Upper lobe of left lung (tissue), 6 donors: ENCODE results near the gene FAM120AOS. TPM values are rescaled to one million over a fixed set of nuclear protein-coding genes. Genes with fewer than 3 reads are reported as not detected.
A peak's percentile ranks its signal among the peaks of the same experiment; 100 is the strongest.

Experiments
- ATAC-seq, 2 donors: fragments of 200-7000 bp; cut with Tn5 transposase; one replicate each; pipeline ENCODE4 v1.9.1; 2022; ENCODE audit warnings: mild to moderate bottlenecking in 2 of 2, moderate library complexity in 2 of 2; ENCODE audit not compliant: low FRiP score in 2 of 2
- DNase-seq, 2 donors: peaks; one replicate each; pipeline ENCODE4 v3.0.0-alpha.2; 2019 to 2020
- H3K27ac ChIP-seq, 4 donors: fragments of 200-600 bp; sonication (generic); one replicate each; pipeline ENCODE4 v1.5.1; 2016 to 2019
- H3K27me3 ChIP-seq, 4 donors: fragments of 200-600 bp; sonication (generic); one replicate each; pipeline ENCODE4 v1.5.1; 2017 to 2019
- H3K36me3 ChIP-seq, 4 donors: fragments of 200-600 bp; sonication (generic); one replicate each; pipeline ENCODE4 v1.5.1; 2016 to 2019
- H3K4me1 ChIP-seq, 4 donors: fragments of 200-600 bp; sonication (generic); one replicate each; pipeline ENCODE4 v1.5.1; 2018 to 2019
- H3K4me3 ChIP-seq, 4 donors: fragments of 200-600 bp; sonication (generic); one replicate each; pipeline ENCODE4 v1.5.1; 2017 to 2019; ENCODE audit warnings: mild to moderate bottlenecking in 2 of 4, moderate library complexity in 1 of 4
- H3K9me3 ChIP-seq, 4 donors: fragments of 200-600 bp; sonication (generic); one replicate each; pipeline ENCODE4 v1.5.1; 2018 to 2019
- CTCF ChIP-seq, 6 experiments: fragments of 450-650 bp in 4 of 6; fragments of 200-600 bp in 2 of 6; sonication (generic) in 2 of 6; IDR thresholded peaks; one replicate each; pipeline ENCODE4 v1.5.1; 2016 to 2019; ENCODE audit warnings: antibody characterized with exemption in 6 of 6
- EP300 ChIP-seq, 4 donors: sonication (generic); formaldehyde crosslinking; IDR thresholded peaks; one replicate each; pipeline ENCODE4 v1.5.1; 2017; ENCODE audit warnings: antibody characterized with exemption in 4 of 4, control low read depth in 2 of 4
- POLR2A ChIP-seq, 4 donors: fragments of 450-650 bp; IDR thresholded peaks; one replicate each; pipeline ENCODE4 v1.5.1; 2016 to 2017; ENCODE audit warnings: antibody characterized with exemption in 4 of 4, mild to moderate bottlenecking in 2 of 4
- POLR2AphosphoS5 ChIP-seq, 2 donors: sonication (generic); formaldehyde crosslinking; IDR thresholded peaks; one replicate each; pipeline ENCODE4 v1.5.1; 2017; ENCODE audit warnings: antibody characterized with exemption in 2 of 2
- WGBS, 2 donors: methylation state at CpG; one replicate each; pipeline ENCODE4 v1.1.5; 2017 to 2018; 5-methylcytosine and 5-hydroxymethylcytosine counted together
- total RNA-seq, 6 donors: library from RNA; depleted of rRNA in 4 of 6; stranded (reverse); fragments of >200 nt in 4 of 6; gene quantifications; one replicate each; pipeline versions ENCODE4 v1.1.0 to v1.2.1, GENCODE V29; 2016 to 2021
- donor health status: DM: no; HTN: no; CAD: no; lungs with moderate emphysema.
- donor health status: DM: no; HTN: yes; CAD: no; lungs with severe emphysema.

FAM120AOS gene
- total RNA-seq, result 10 to 100 TPM; 34.5 to 62.8 (median 47.9) TPM

- Histone ChIP-seq H3K27ac (peak within 1 kb of the TSS; percentile 95 to 98 (median 97)), H3K4me1 (peaks cover 28 to 48% (median 43%) of the 10 kb centered on the region in 4 donors), H3K36me3 (peaks cover 0 to 11% (median 5%) of the 10 kb centered on the region in 4 donors), H3K9me3 (no peaks in the 10 kb centered on the region), H3K27me3 (no peaks in the 10 kb centered on the region), H3K4me3 (peak within 1 kb of the TSS; percentile 47 to 93 (median 65))
- TF ChIP-seq POLR2A (IDR thresholded peaks at IDR 0.05) (peak in 3 of 4 donors; percentile 25 to 82 (median 68)), CTCF (IDR thresholded peaks at IDR 0.05) (no peak), EP300 (IDR thresholded peaks at IDR 0.05) (no peak), POLR2AphosphoS5 (IDR thresholded peaks at IDR 0.05) (peak; percentile 65 to 90)
- whole genome bisulfite sequencing, 2 donors, result 0 to 1% methylated on average over 24 to 34 of the region's 34 CpGs
- peak; percentile 90 to 96 for ATAC-seq
- peak; percentile 92 to 98 for DNase-seq
These were observed at the start of gene FAM120AOS for GRCh38 chr9:93453047-93453914. Gene FAM120AOS, minus strand, starts transcription at chr9:93453581. Its CDS starts 872 bp downstream, at chr9:93452709.

- TF ChIP-seq POLR2AphosphoS5 (IDR thresholded peaks at IDR 0.05) (peak in 1 of 2 donors; percentile 37), CTCF (IDR thresholded peaks at IDR 0.05) (no peak)
- 20 to 36% methylated on average over 4 of the region's 4 CpGs for WGBS, 2 donors
- H3K27me3 ChIP-seq, result no peaks in the 10 kb centered on the region
- H3K27ac ChIP-seq, result peak overlapping the region; percentile 59 to 85 (median 72)
- DNase-seq (no peak), ATAC-seq (no peak)
- H3K4me1 ChIP-seq, result peaks cover 23 to 38% (median 32%) of the 10 kb centered on the region in 4 donors
- peak overlapping the region in 3 of 4 donors; percentile 26 to 46 (median 40) for H3K4me3 ChIP-seq
- no peaks in the 10 kb centered on the region for H3K9me3 ChIP-seq
- H3K36me3 ChIP-seq, result peaks cover 8 to 44% (median 33%) of the 10 kb centered on the region in 4 donors
These were observed 48.0 kb upstream of the FAM120AOS start for GRCh38 chr9:93501406-93501805.

GRCh38 chr9:93500571-93501298, 47.4 kb upstream of the FAM120AOS start:
- WGBS, 2 donors, result 77 to 88% methylated on average over 4 of the region's 4 CpGs
- no peaks in the 10 kb centered on the region for H3K9me3 ChIP-seq
- peak overlapping the region; percentile 59 to 85 (median 72) for H3K27ac ChIP-seq
- peaks cover 8 to 45% (median 33%) of the 10 kb centered on the region in 4 donors for H3K36me3 ChIP-seq
- TF ChIP-seq CTCF (IDR thresholded peaks at IDR 0.05) (no peak), POLR2A (IDR thresholded peaks at IDR 0.05) (no peak), EP300 (IDR thresholded peaks at IDR 0.05) (no peak), POLR2AphosphoS5 (IDR thresholded peaks at IDR 0.05) (no peak)
- peak overlapping the region in 3 of 4 donors; percentile 26 to 46 (median 40) for H3K4me3 ChIP-seq
- ATAC-seq (no peak), DNase-seq (no peak)
- H3K27me3 ChIP-seq, result no peaks in the 10 kb centered on the region
- H3K4me1 ChIP-seq, result peaks cover 23 to 32% (median 28%) of the 10 kb centered on the region in 4 donors

- TF ChIP-seq EP300 (IDR thresholded peaks at IDR 0.05) (no peak), POLR2AphosphoS5 (IDR thresholded peaks at IDR 0.05) (no peak), POLR2A (IDR thresholded peaks at IDR 0.05) (no peak), CTCF (IDR thresholded peaks at IDR 0.05) (no peak)
- Histone ChIP-seq H3K4me1 (peaks cover 6 to 16% (median 8%) of the 10 kb centered on the region in 4 donors), H3K9me3 (no peaks in the 10 kb centered on the region), H3K27ac (no peak overlapping the region), H3K27me3 (no peaks in the 10 kb centered on the region), H3K36me3 (peaks cover 16 to 53% (median 42%) of the 10 kb centered on the region in 4 donors), H3K4me3 (no peak overlapping the region)
- DNase-seq (no peak), ATAC-seq (no peak)
- 80 to 89% methylated on average over 3 of the region's 3 CpGs for WGBS, 2 donors
These were observed 42.9 kb upstream of the FAM120AOS start for GRCh38 chr9:93496285-93496684.
